Lower leg skin (tissue), 3 donors: ENCODE results near the gene TSN.

Experiments used
- CTCF ChIP-seq, 3 donors: fragments of 450-650 bp; IDR thresholded peaks; one replicate each; pipeline ENCODE4 v1.5.1; 2016; ENCODE audit warnings: antibody characterized with exemption in 3 of 3, mild to moderate bottlenecking in 3 of 3, moderate library complexity in 2 of 3
- POLR2A ChIP-seq, 2 donors: fragments of 450-650 bp; IDR thresholded peaks; one replicate each; pipeline ENCODE4 v1.6.1; 2016 to 2017; ENCODE audit warnings: antibody characterized with exemption in 2 of 2, mild to moderate bottlenecking in 1 of 2, moderate library complexity in 1 of 2

- no peak for TF ChIP-seq CTCF (IDR thresholded peaks at IDR 0.05)
- TF ChIP-seq POLR2A (IDR thresholded peaks at IDR 0.05): no peak
These were observed 24.1 kb upstream of the TSN start for GRCh38 chr2:121731366-121731765.
